ENCODE data around the gene MTMR2. TPM values are rescaled to one million over a fixed set of nuclear protein-coding genes. Genes with fewer than 3 reads are reported as not detected.
"Not testable (repeated sequence)": the region's sequence is repeated elsewhere in the genome, so short reads cannot be mapped to it uniquely, and the experiment has no call there.

Gene MTMR2
- total RNA-seq, 2 donors from 2014 or later: 8.3 to 14.0 TPM

DNA sequence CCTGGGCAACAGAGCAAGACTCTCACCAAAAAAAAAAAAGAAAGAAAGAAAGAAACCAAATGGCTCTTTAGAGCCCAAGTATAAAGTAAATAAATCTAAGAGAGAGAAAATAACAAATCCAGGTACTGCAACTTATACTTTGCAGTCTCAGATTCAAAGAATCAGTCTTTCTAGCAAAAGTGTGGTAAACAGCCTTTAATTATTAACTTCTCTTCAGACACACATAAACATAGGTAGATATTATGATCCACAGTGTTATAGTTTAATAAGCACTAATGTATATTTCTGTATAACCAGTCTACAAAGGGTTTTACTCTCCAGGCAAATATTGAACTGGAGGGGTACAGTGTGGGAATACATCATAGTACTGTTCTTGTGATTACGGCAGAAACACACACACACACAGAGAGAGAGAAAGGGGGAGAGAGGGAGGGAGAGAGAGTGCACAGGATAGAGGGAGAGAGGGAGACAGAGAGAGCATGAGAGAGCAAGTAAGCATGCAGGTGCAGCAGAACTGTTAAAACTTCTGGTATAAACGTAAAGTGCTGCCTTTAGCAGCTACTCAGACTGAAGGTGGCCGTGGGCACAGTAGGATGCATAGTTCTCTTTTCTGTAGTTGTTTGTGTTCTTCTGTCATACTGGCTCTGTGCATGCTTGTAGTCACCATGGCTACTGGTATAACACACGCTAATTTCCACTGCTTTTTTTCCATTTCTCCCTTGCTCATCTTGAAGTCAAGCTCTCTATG lies 32.3 kb downstream of the MTMR2 start:
- H3K27me3 Mint-ChIP-seq: no peaks in the 10 kb centered on the region
- no peak overlapping the region for H3K27ac Mint-ChIP-seq
- ATAC-seq: no peak
- H3K36me3 Mint-ChIP-seq (ENCODE audit: low read depth): peaks cover 4% of the 10 kb centered on the region
- no peaks in the 10 kb centered on the region for H3K9me3 ChIP-seq (ENCODE audit: control insufficient read depth, low read length, poor library complexity, severe bottlenecking)
- no peak overlapping the region for H3K4me3 Mint-ChIP-seq
- peaks cover 9% of the 10 kb centered on the region for H3K4me1 Mint-ChIP-seq
- no peak for DNase-seq

DNA sequence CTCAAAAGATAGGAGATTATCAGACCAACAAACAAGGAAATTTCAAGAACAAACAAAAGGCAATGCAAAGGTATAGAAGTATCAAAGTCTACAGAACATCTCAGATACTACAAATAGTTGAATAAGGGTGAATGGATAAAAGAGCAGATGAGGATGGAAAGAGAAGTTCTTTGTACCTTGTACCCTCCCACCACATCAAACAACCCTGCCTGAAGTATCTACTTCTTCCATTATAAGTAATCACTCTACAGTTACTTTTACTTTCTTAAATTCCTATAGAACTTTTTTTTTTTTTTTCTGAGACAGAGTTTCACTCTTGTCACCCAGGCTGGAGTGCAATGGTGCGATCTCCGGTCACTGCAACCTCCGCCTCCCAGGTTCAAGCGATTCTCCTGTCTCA lies 35.1 kb downstream of the MTMR2 start:
- Mint-ChIP-seq H3K4me1 (peaks cover 3% of the 10 kb centered on the region), H3K4me3 (no peak overlapping the region), H3K27me3 (no peaks in the 10 kb centered on the region), H3K36me3 (ENCODE audit: low read depth) (peaks cover 7% of the 10 kb centered on the region), H3K27ac (no peak overlapping the region)
- DNase-seq (no peak), ATAC-seq (no peak)
- no peaks in the 10 kb centered on the region for H3K9me3 ChIP-seq (ENCODE audit: control insufficient read depth, low read length, poor library complexity, severe bottlenecking)

DNA sequence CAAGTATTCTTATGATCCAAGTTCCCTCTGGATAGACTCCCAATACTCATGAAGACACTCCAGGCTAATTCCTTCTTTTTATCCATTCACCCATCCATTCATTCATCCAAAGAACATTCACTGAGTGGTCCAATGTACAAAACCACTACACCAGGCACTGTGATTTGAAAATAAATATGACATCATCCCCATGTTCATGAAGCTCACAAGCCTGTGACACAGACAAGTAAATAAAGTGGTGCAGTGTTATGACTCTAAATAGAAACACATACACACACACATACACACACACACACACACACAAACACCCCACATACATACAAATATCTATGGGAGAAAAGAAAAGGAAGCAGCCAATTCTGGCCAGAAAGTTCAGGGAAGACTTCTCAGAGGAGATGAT lies 35.5 kb downstream of the MTMR2 start:
- Mint-ChIP-seq H3K4me3 (no peak overlapping the region), H3K36me3 (ENCODE audit: low read depth) (peaks cover 7% of the 10 kb centered on the region), H3K4me1 (peaks cover 3% of the 10 kb centered on the region), H3K27ac (no peak overlapping the region), H3K27me3 (no peaks in the 10 kb centered on the region)
- DNase-seq (no peak), ATAC-seq (no peak)
- H3K9me3 ChIP-seq (ENCODE audit: control insufficient read depth, low read length, poor library complexity, severe bottlenecking): no peaks in the 10 kb centered on the region

DNA sequence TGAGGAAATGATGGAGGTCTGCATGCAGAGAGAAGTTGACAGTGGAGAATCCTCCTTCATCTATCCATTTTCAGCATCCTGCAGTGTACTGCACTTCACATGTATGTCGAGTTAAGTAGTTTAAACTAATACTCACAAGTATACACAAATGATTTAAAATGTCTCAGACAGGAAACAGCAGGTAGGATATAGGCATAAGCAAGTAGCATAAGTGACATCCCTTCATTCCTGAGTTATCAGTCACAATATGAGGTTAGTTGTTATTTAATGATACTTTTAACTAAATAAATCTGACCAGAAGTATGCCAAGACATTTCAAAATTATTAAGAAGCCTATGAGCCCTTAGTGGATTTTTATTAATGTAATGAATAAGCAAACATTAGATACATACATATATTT lies 37.4 kb downstream of the MTMR2 start:
- Mint-ChIP-seq H3K27me3 (no peaks in the 10 kb centered on the region), H3K36me3 (ENCODE audit: low read depth) (peaks cover 9% of the 10 kb centered on the region), H3K4me1 (peaks cover 3% of the 10 kb centered on the region), H3K4me3 (no peak overlapping the region), H3K27ac (no peak overlapping the region)
- H3K9me3 ChIP-seq (ENCODE audit: control insufficient read depth, low read length, poor library complexity, severe bottlenecking): no peaks in the 10 kb centered on the region
- ATAC-seq (no peak), DNase-seq (no peak)

DNA sequence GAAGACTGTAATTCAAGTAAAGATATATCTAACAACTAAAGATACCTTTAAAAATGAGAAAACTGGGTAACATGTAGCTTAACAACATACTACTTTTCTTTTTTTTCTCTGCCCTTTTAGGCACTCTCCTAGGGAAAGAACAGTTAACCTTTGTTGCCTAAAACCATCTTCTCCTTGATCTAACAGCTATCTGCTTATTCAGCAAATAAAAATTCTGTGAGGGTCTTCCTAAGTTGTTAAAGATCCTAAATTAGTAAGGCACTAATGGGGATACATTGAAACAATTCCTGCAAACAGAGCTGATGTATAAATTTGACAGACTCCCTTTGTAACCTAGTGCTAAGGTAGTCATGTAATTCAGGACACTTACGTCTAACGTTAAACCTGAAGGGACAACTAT lies 39.1 kb downstream of the MTMR2 start:
- no peak for DNase-seq
- Mint-ChIP-seq H3K27ac (no peak overlapping the region), H3K27me3 (no peaks in the 10 kb centered on the region), H3K36me3 (ENCODE audit: low read depth) (peaks cover 9% of the 10 kb centered on the region), H3K4me3 (no peak overlapping the region), H3K4me1 (peaks cover 3% of the 10 kb centered on the region)
- no peaks in the 10 kb centered on the region for H3K9me3 ChIP-seq (ENCODE audit: control insufficient read depth, low read length, poor library complexity, severe bottlenecking)
- no peak for ATAC-seq

DNA sequence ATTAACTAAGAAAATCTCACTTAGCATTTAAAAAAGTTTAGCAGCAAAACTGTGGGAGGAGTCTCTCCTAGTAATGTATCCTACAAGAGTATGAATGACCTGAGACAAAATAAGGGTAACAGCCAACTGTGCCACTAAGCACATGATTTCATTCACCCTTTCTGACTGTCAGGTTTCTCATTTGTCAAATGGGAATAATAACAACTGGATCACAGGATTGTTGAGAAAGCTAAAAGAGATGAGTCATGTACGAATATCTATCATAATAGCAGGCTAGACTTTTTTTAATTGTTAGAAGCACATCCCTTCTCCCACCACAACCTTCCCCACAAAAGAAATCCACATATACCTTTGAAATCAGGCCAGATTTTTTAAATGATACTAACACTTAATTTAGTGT lies 39.5 kb downstream of the MTMR2 start:
- Mint-ChIP-seq H3K36me3 (ENCODE audit: low read depth) (peaks cover 9% of the 10 kb centered on the region), H3K4me1 (peaks cover 3% of the 10 kb centered on the region), H3K4me3 (no peak overlapping the region), H3K27ac (no peak overlapping the region), H3K27me3 (no peaks in the 10 kb centered on the region)
- DNase-seq: no peak
- ATAC-seq: no peak
- H3K9me3 ChIP-seq (ENCODE audit: control insufficient read depth, low read length, poor library complexity, severe bottlenecking): no peaks in the 10 kb centered on the region

DNA sequence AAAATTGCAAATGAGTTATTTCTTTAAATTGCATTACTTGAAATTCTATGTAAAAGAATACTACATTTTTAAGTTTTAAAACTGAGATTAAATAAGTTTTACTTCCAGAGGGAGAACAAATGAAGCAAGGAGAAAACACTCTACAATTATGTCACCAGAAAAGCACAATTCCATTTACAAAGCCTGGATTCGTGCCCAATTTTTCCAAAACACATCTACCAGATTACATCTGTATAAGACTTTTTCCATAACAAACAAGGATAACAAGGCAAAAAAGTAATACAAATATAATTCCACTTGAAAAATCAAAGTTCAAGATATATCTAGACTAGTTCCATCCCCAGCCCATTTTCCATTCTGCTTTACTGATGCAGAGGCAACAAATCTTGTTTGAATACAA lies 40.5 kb downstream of the MTMR2 start:
- ATAC-seq (no peak), DNase-seq (no peak)
- no peaks in the 10 kb centered on the region for H3K27me3 Mint-ChIP-seq
- no peaks in the 10 kb centered on the region for H3K9me3 ChIP-seq (ENCODE audit: control insufficient read depth, low read length, poor library complexity, severe bottlenecking)
- no peaks in the 10 kb centered on the region for H3K4me1 Mint-ChIP-seq
- no peak overlapping the region for H3K27ac Mint-ChIP-seq
- no peak overlapping the region for H3K4me3 Mint-ChIP-seq
- peaks cover 6% of the 10 kb centered on the region for H3K36me3 Mint-ChIP-seq (ENCODE audit: low read depth)

DNA sequence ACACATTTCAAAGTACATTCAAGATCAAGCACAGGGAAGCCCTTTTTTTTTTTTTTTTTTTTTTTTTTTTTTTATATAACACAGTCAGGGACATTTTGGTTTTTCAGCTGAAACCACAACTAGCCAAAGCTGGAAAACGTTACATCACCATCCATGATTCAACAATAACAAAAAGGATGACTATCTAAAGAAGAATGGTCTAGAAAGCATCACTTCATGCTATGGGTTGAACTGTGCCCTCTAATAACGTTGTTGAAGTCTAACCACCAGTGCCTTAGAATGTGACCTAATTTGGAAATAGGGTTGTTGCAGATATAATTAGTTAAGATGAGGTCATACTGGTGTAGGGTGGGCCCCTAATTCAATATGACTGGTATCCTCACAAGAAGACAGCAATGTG lies 46.6 kb downstream of the MTMR2 start:
- Mint-ChIP-seq H3K4me1 (peaks cover 2% of the 10 kb centered on the region), H3K27ac (no peak overlapping the region), H3K36me3 (ENCODE audit: low read depth) (peaks cover 4% of the 10 kb centered on the region), H3K4me3 (no peak overlapping the region), H3K27me3 (no peaks in the 10 kb centered on the region)
- no peak for ATAC-seq
- H3K9me3 ChIP-seq (ENCODE audit: control insufficient read depth, low read length, poor library complexity, severe bottlenecking): no peaks in the 10 kb centered on the region
- DNase-seq: no peak

DNA sequence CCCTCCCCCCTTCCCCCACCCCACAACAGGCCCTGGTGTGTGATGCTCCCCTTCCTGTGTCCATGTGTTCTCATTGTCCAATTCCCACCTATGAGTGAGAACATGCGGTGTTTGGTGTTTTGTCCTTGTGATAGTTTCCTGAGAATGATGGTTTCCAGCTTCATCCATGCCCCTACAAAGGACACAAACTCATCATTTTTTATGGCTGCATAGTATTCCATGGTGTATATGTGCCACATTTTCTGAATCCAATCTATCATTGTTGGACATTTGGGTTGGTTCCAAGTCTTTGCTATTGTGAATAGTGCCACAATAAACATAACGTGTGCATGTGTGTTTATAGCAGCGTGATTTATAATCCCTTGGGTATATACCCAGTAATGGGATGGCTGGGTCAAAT lies 53.0 kb downstream of the MTMR2 start:
- DNase-seq; H3K27me3 Mint-ChIP-seq; H3K27ac Mint-ChIP-seq; H3K36me3 Mint-ChIP-seq (ENCODE audit: low read depth); H3K4me3 Mint-ChIP-seq; H3K4me1 Mint-ChIP-seq; H3K9me3 ChIP-seq (ENCODE audit: control insufficient read depth, low read length, poor library complexity, severe bottlenecking); ATAC-seq: not testable (repeated sequence)

DNA sequence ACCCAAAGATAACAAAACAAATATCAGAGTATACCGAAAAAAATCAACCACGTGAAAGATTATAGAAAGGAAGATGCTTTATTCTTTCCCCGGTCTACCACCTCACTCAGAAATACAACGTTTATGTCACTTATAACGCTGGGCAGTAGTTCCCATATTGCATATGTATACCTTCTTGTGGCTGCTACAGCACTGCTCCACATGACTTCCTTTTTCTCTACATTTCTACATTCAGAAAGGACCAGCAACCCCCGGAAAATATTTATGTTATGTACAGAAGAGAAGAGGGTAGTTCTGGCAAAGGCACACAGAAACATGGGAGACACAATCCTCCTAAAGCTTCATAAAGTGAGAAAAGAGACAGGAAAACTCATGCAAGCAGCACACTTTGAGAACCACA lies 56.8 kb downstream of the MTMR2 start:
- Mint-ChIP-seq H3K4me3 (no peak overlapping the region), H3K27ac (no peak overlapping the region), H3K4me1 (peaks cover 4% of the 10 kb centered on the region), H3K27me3 (no peaks in the 10 kb centered on the region), H3K36me3 (ENCODE audit: low read depth) (peaks cover 10% of the 10 kb centered on the region)
- H3K9me3 ChIP-seq (ENCODE audit: control insufficient read depth, low read length, poor library complexity, severe bottlenecking): no peaks in the 10 kb centered on the region
- DNase-seq (no peak), ATAC-seq (no peak)

DNA sequence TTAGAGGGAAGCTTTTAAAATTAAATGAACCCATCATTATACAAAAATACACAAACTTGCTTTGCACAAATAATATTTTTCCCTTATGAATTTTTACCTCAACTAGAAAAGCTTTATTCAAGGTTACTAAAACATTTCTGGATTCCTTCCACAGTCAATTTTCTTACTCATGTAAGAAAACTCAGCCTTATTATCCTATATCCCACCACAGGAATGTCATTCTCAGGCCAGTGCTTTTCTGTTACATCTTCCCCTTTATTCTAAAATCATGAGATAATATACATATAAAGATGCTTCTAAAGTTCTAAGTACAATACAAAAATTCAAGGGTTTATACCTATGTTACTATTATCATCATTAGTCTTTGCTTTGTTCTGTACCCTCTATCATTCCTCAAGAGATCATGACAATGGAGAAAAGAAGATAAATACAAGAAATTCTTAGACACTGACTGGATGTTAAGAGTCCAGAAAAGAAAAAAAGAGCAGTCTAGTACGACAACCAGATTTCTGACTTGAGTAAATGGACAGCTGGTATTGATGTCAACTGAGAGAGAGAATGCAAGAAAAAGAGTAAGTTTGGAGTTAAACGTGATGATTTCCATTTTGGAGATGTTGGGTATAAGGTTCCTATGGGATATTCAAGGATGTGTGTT lies 60.3 kb downstream of the MTMR2 start:
- DNase-seq: no peak
- Mint-ChIP-seq H3K27ac (no peak overlapping the region), H3K4me3 (no peak overlapping the region), H3K36me3 (ENCODE audit: low read depth) (peaks cover 10% of the 10 kb centered on the region), H3K27me3 (no peaks in the 10 kb centered on the region), H3K4me1 (peaks cover 4% of the 10 kb centered on the region)
- no peaks in the 10 kb centered on the region for H3K9me3 ChIP-seq (ENCODE audit: control insufficient read depth, low read length, poor library complexity, severe bottlenecking)
- ATAC-seq: no peak

DNA sequence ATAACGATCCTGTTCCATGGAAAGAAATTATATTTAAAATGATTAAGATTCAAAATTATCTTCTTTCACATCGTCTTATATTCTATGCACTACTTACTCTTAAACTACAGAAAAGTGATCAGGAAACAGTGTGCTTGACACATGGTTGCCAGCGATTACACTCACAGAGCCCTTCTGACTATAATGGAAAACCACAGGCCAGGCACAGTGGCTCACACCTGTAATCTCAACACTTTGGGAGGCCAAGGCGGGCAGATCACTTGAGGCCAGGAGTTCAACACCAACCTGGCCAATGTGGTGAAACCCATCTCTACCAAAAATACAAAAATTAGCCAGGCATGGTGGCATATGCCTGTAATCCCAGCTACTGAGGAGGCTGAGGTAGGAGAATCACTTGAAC lies 63.9 kb downstream of the MTMR2 start:
- ATAC-seq; H3K27me3 Mint-ChIP-seq; H3K9me3 ChIP-seq (ENCODE audit: control insufficient read depth, low read length, poor library complexity, severe bottlenecking); H3K4me1 Mint-ChIP-seq; H3K27ac Mint-ChIP-seq; DNase-seq; H3K36me3 Mint-ChIP-seq (ENCODE audit: low read depth); H3K4me3 Mint-ChIP-seq: not testable (repeated sequence)

DNA sequence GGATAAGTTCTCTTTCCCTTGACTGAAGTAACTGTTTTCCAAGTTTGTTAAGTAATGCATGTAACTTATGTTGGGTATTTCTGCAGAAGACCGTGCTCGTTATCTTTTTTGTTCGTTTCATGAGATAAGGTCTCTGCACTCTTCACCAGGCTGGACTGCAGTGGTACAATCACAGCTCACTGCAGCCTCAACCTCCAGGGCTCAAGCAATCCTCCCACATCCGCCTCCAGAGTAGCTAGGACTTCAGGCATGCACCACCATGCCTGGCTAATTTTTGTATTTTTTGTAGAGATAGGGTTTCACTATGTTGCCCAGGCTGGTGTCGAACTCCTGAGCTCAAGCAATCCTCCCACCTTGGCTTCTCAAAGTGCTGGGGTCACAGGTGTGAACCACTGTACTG lies 69.5 kb downstream of the MTMR2 start:
- H3K27ac Mint-ChIP-seq: peak overlapping the region; percentile 32
- not testable (repeated sequence) for H3K4me1 Mint-ChIP-seq; H3K4me3 Mint-ChIP-seq; DNase-seq; H3K9me3 ChIP-seq (ENCODE audit: control insufficient read depth, low read length, poor library complexity, severe bottlenecking); H3K36me3 Mint-ChIP-seq (ENCODE audit: low read depth); ATAC-seq; H3K27me3 Mint-ChIP-seq

DNA sequence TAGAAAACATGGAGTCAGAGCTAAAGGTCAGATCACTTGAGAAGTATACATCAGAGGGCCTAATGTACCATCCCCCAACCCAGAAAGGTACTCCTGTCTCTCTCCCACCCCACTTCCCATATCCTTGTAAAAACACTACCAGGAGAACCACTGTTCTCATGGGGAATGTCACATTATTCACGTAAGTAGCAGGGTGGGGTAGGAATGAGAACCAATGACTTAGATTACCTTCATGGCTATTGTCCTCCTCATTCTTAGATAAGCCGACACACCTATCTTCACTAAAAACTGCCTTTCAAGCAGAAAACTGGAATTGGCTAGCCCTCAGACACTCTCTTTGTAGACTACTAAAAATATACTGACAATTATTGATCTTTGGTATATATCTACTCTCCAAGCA lies 70.0 kb downstream of the MTMR2 start:
- Mint-ChIP-seq H3K4me1 (peaks cover 4% of the 10 kb centered on the region), H3K27me3 (no peaks in the 10 kb centered on the region), H3K27ac (no peak overlapping the region), H3K4me3 (no peak overlapping the region), H3K36me3 (ENCODE audit: low read depth) (no peaks in the 10 kb centered on the region)
- DNase-seq (no peak), ATAC-seq (no peak)
- H3K9me3 ChIP-seq (ENCODE audit: control insufficient read depth, low read length, poor library complexity, severe bottlenecking): no peaks in the 10 kb centered on the region
